HG03521 (cell line): ENCODE data around the gene COL25A1.
"Not testable (repeated sequence)": the region's sequence is repeated elsewhere in the genome, so short reads cannot be mapped to it uniquely, and the experiment has no call there.

Experiments used
- ATAC-seq: cut with Tn5 transposase; IDR thresholded peaks from one replicate; pipeline ENCODE4 v1.9.1; 2021; ENCODE audit warnings: mild to moderate bottlenecking, moderate library complexity; ENCODE audit not compliant: unreplicated experiment

COL25A1 gene

DNA sequence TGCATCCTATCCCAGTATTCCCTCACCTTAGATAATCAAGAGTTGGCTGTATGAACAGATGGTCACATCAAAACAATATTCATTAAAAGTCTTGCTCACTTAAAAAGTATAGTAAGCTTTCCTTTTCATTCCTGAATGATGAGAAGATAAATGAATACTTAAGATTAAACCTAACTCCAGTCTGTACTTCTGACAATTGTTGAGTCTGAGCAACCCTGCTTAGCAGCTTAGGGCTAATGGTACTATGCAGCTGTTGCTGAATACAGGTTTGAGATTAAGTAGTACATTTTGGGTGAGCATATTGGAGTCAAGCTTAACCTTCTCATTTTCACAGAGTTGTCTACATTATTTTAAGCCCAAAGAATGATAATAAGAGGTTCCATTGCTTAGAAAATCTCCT is 417.9 kb downstream of the COL25A1 start:
- no peak for ATAC-seq

DNA sequence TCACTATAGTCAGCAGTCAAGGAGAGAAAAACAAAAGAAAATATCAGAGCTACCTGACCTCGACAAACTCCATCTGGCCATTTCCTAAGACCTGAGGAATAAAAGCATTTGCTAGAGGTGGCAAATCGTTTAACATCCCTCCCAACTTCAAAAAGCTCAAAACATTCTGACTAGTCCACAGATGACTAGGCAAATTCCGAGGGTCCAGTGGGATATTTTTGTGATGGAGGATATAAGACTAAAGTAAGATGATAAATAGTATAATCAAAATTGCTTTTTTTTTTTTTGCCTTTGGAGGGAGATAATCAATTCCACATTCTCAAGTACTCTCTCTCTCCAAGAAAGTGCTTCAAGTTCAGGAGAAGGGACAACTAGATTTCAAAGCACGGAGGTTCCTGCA is 420.5 kb downstream of the COL25A1 start:
- ATAC-seq = no peak

DNA sequence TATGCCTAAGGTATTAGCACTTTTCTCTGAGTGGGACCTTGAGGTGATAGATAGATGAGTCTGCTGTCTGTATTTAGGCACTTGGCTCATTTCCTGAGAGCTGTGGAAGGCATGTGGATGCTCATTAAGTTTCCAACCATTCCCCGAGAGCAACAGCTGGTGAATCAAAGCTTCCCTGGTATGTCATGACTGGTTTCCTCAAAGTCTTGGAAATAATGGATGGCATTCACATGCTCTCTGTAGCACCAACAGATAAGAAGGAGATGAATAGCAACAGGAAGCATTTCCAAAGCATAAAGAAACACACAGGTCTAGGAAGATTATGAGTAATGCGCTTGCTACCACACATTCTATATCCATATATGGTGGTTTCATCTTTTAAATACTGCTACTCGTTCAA is 421.3 kb downstream of the COL25A1 start:
- ATAC-seq = no peak

DNA sequence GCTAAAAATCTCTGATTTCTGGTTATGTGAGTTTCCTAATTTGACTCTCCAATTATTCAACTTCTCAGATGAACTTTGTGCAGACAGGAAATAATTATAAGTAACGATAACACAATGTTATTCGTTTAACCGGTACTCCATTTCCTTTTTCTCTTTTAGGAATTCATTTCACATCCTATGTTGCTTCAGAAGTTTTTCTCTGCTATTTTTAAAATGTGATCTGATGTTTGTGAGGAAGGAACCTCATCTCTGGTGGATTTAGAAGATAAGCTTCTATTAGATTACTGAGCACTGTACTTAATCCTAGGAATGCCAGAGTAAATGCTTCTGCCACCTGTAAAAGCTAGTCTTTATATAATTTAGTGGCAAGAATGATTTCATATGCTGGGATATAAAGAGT is 423.7 kb downstream of the COL25A1 start:
- no peak for ATAC-seq

DNA sequence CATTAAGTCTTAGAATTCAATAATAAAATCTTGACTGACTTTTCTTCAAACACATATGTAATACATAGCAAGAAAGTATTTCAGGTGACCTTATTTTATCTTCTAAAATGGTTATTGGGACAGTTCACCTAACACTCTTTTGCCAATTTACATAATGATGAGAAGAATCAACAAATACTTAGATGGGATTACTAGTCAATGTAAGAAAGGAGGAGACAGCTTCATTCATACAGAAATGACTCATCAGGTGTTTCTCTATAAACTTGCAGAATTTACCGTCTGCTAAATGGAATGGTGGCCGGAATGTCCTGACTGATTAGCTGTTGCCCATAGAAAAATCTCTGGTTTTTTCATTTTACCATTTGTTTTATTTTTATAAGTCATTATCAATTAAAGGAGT is 424.6 kb downstream of the COL25A1 start:
- no peak for ATAC-seq

DNA sequence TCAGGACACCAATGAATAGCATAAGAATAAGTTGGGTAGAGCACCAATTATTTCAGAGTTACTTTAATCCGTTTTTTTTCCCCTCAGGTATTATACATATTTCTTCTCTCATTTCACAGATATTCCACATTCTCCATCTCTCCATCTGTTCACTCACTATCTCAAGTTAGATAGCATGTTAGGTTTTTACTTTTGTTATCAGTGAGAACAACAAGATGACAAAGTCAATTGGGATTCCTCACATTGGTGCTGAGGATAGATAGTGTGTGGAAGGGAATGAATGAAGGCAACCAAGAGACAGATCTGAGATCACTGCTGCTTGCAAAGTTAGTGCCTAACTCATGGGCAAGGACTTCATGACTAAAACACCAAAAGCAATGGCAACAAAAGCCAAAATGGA is 427.7 kb downstream of the COL25A1 start:
- no peak for ATAC-seq

DNA sequence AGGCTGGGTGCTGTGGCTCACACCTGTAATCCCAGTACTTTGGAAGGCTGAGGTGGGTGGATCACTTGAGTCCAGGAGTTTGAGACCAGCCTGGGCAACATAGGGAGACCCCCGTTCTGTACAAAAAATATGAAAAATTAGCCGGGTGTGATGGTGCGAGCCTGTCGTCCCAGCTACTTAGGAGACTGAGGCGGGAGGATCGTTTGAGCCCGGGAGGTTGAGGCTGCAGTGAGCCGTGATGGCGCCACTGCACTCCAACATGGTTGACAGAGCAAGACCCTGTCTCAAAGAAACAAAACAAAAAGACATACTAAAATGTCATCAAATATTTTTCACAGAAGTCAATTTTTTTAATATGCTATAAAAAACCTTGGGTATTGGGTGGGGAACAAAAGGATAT is 432.5 kb downstream of the COL25A1 start:
- not testable (repeated sequence) for ATAC-seq

DNA sequence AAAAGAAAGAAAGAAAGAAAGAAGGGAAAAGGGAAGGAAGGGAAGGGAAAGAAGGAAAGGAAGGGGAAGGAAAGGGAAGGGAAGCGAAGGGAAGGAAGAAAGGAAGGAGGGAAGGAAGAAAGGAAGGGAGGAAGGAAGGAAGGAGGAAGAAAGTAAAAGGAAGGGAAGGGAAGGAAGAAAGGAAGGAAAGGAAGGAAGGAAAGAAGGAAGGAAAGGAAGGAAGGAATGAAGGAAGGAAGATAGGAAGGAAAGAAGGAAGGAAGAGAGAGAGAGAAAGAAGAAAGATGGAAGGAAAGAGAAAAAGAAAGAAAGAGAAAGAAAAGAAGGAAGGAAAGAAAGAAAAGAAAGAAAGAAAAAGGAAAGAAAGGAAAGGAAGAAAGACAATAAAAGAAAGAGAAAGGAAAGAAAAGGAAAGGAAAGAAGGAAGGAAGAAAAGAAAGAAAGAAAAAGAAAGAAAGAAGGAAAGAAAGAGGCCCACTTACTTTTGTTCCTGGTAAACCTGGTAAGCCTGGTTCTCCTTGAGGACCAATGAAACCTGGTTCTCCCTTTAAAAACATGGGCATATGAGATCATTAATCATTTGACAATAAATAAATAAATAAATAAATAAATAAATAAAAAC is 433.7 kb downstream of the COL25A1 start:
- no peak for ATAC-seq

DNA sequence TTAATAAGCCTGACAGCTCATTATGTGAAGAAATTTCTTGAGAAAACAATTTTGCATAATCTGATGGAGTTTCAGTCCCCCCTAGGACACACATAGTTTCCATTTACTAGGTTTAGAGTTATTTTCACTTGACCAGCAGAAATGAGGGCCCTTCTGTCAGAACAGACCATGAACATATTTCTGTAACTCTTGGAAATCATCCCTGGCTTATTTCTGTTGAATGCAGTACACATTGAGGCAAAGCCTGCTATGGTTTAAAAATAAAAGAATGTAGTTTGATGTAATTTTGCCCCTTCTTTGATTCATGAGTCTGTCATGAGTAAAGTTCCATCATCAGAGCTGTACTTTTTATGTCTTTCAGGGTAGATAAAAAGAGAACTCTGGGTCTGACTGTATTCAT is 435.0 kb downstream of the COL25A1 start:
- ATAC-seq = no peak

DNA sequence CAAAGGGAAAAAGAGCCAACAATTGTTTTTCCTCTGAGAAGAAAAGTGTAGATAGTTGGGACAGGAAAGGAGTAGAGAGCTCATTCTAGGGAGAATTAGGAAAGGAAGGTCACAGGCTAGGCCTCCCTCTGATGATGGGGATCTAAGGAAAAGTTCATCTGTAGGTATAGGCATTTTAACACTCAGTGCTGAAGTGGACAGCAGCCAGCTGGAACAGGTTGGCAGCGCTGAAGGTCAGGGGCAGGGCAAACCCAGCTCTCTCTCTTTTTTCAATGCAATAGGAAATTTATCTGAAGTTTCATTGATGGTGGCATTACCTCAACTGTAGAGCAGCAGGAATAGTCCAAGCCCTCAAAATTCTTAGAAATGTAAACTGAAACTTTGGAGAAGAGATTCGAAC is 441.1 kb downstream of the COL25A1 start:
- no peak for ATAC-seq

DNA sequence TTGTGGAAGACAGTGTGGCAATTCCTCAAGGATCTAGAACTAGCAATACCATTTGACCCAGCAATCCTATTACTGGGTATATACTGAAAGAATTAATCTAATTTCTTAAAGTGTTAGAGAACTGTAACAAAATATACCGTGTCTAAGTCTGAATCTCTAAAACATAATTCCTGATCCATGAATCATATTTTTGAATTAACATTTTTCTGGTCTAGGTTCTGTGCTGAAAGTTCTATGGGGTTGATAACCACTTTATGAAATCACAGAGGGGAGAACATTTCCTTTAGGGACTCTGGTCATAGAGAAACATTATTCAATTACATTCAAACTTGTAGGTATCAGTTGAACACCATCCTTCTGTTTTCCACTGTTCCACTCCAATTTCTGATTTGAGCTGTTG is 447.7 kb downstream of the COL25A1 start:
- ATAC-seq = no peak

DNA sequence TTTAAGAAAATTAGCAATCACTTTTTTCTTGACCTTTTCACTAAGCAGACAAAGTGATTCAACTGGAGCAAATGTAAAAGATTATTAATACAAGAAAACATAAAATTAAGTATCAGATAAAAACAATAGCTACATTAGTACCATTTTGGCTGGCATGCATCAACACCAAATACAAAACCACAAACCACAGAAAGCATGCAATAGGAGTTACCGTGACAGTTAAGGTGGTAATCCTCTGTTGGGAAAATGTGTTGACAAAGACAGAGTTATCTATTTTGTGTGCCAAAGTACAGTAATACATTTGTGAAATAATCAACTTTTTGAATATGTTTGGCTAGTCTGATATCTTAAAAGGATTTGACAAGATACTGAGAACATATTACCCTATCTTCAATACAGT is 449.8 kb downstream of the COL25A1 start:
- no peak for ATAC-seq

DNA sequence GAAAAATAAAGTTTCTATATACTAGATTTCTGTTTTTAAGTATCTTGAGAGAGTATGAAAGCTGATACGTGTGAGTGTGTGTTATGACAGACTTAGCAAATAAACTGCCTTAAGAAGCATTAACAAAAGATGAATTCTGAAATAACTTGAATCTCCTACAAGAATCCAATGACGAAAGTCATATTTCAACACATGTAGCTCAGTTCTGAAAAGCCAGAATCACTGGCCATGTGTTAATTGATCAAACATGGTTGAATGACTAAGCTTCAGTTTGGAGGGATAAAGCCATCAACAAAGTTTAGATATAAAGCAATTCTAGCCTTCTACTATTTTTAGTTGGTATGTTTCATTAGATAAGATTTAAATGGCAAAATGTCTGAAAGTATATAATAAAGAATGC is 451.1 kb downstream of the COL25A1 start:
- no peak for ATAC-seq

DNA sequence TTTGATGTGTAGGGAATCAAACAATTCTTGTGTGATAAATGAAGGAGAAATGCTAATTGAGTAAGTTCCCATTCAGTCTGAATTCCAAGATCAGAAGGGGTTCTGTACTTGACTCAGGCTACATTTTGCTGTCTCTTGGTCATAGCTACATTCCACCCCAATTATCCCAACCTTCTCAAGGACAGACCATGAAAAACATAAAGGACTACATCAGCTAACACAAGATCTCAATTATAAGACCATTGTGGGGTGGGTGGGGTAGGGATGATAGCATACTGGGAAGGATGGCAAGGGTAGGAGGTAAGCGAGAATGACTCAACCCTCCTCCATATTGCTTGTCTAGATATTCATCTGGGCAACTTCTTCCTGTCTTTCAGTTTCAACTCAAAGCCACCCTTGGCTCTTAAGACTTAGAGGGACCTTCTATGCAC is 452.2 kb downstream of the COL25A1 start:
- ATAC-seq = no peak

DNA sequence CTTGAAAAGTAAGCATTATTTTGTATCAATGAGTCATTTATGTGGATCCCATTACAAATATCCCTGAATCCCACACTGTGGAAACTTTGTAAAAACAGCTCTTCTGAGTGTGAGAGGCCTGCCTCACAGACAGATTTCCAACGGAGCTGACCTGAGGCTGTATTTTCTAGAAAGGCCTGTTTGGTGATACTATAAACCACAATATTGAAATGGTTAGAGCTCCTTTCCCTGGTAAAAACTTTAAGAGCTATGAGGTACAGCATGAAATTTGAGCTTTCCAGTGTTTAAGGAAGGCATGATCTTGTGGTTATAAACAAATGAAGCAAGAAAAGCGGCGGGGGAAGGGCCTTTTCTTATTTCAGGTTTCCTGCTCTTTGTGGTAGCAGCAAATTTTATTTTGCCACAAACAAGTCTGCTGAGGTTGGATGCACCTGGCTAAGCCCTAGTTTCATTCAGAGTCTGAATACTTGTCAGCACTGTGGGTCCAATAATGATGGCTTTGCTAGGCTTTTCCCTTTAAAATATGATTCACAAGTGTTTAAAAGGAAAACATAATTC is 452.8 kb downstream of the COL25A1 start:
- ATAC-seq = peak; percentile 84

DNA sequence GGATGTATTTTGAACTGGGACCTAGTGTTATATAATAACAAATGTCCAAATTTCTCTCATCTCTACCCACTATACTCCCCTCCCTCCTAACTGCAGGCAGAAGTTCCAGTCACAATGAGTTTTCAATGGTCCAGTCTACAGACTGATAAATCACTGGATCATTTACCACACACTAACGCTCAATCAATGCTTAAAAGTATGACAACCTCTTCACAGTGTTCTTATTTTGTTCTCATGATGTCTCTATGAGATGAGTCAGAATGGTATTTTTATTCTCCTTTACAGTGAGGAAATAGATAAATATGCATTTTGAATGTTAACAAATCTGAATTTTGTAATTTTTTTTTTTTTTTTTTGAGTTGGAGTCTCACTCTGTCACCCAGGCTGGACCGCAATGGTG is 455.9 kb downstream of the COL25A1 start:
- ATAC-seq = no peak

DNA sequence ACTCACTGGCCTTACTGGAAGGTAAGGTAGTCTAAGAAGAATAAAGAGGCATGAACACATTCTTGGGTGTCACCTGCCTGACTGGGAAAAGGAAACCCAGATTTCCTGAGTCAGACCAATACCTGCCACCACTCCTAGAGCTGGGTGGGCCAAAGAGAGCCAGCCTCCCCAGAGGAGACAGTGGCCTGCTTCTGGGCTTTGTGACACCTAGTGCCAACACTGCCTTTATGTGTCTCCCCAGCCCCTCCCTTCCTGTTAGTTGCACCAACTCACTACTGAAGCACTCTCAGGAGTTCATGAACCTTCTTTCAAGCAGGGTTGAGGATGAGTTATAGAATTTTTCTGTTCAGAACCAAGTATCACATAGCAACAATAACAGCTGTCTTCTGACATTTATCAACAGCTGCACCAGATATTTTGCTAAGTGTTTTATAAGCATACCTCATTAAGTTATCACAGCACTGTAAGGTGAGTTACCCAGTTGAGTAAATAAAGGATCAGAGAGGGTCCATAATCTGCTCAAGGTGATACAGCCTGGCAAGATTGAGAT is 462.0 kb downstream of the COL25A1 start:
- no peak for ATAC-seq

DNA sequence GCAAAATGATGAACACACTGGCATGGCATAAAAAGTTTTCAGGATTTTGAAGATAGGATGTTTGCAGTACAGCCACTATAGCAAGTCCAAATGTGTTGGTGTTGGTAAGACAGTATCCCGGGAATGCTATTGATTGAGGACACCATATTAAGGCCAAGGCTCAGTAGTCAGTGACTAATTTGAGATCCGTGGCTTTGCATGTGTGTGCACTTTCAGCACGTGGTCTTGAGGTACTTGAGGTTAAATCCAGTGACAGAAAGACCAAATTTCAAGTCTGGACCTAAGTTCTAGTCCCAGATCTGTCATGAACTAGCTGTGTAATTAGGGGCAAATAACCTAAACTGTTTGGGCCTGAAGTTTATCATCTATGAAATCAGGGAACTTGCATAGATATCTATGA is 463.1 kb downstream of the COL25A1 start:
- ATAC-seq = no peak

DNA sequence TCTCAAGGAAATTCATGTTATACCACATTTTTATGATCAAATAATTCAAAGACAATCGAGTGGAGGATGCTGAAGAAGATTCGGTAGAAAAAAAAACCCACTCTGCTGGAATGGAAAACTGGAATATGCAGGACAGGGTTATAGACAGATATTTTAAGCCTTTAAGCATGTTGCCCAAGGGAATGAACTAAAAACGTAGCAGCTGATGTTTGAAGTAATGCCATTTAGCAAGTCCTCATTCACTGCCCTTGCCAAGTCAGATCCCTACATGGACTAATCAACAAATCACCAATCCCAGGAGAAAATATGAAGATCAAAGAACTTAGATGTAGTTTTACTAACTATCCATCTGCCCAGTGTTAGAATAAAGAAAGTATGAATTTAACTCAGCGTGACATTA is 464.0 kb downstream of the COL25A1 start:
- no peak for ATAC-seq

DNA sequence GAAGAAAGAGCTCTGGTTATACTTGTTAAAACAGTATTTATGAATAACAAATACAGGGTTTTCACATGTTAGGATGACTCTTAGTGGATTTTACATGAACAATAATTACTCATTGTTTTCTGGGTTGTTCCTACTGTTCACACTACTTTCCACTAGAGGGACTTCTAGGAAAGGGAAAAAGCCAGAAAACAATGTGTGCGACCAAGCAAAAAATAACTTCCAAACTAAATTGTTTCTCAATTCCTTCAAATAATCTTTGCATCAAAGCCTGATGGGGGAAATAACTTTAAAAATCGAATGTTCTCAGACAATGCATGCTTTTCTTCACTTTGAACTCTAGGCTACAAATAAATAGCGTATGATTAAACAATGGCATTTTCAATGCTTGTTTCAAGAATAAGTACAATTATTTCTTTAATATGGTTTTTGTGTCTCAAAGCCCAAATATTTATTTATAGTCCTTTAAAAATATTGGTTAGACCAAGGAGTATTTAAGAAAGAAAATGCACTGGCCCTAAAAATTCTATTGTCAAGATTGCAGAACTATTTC is 467.5 kb downstream of the COL25A1 start:
- no peak for ATAC-seq

DNA sequence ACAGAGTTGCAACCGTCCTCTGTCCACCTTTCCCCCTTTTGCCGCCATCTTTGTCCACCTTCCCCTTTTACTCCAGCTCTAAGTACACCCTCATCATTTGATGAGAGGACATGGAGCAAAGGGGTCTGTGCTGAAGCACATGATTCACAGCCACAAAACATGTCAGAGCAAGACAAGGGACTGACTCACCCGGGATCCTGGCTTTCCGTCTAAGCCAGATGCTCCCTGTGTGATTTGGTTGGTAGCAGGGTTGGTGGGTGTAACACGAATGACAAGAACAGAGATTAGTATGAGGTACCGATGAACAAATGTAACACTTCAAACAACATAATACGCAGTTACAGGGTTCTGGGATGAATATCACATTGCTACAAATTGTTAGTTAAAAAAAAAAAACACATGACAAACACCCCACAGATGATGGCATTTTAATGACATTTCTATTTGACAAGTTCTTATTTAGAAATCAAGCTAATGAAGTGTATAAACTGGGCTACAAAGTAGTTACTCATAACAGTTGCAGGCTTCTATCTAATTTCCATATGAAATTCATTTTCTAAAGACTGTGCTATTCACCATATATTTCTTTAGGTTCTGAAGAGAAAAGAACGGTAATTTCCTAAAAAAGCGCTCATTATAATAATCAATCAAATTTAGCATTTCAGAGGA is 468.2 kb downstream of the COL25A1 start:
- no peak for ATAC-seq

DNA sequence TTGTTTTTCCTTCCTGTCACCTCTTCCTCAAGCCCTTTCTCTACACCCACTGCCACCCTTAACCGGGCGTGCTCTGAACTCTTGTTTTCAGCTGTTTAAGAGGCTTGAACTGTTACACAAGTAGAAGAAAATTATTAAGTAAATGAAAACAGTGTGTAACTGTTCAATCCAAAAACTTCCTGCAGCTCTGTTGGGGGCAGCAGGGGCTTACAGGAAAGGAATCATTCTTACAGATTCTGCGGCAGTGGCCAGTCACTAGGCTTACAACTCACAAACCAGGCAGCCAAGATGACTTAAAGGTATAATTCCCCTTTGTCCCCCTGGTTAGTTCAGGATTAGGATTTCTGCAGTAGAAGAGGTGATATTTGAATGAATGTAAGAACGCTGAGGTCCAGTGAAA is 469.4 kb downstream of the COL25A1 start:
- ATAC-seq = no peak
